Fibroblast of lung (primary cell): ENCODE results near the gene CENPB.

Experiments used
- EZH2 ChIP-seq: IDR thresholded peaks from 2 replicates; pipeline ENCODE4 v1.5.1; 2012; ENCODE audit warnings: low read length, control low read depth, mild to moderate bottlenecking; ENCODE audit errors: missing control alignments
- TF ChIP-seq, protein P1 (sequence below), 2 donors: IDR thresholded peaks in 1 of 2; conservative IDR thresholded peaks in 1 of 2; 1 replicate in 1 of 2; 2 replicates in 1 of 2; pipeline ENCODE4 v1.5.1; 2011 to 2012; ENCODE audit warnings: low read length in 2 of 2, control low read depth in 1 of 2, inconsistent platforms in 1 of 2, low read depth in 1 of 2, mild to moderate bottlenecking in 1 of 2

GRCh38 chr20:3788685-3789155 is 2.2 kb upstream of the CENPB start:
- no peak for TF ChIP-seq EZH2
- TF ChIP-seq, protein P1, sequence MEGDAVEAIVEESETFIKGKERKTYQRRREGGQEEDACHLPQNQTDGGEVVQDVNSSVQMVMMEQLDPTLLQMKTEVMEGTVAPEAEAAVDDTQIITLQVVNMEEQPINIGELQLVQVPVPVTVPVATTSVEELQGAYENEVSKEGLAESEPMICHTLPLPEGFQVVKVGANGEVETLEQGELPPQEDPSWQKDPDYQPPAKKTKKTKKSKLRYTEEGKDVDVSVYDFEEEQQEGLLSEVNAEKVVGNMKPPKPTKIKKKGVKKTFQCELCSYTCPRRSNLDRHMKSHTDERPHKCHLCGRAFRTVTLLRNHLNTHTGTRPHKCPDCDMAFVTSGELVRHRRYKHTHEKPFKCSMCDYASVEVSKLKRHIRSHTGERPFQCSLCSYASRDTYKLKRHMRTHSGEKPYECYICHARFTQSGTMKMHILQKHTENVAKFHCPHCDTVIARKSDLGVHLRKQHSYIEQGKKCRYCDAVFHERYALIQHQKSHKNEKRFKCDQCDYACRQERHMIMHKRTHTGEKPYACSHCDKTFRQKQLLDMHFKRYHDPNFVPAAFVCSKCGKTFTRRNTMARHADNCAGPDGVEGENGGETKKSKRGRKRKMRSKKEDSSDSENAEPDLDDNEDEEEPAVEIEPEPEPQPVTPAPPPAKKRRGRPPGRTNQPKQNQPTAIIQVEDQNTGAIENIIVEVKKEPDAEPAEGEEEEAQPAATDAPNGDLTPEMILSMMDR (conservative IDR thresholded peaks at IDR 0.05 in 1 of 2, IDR thresholded peaks at IDR 0.05 in 1 of 2; ENCODE audit: low read depth in 1 of 2, low read length in 2 of 2) = no peak
